NCI-H1694 treated with DMSO at 0.1 percent for 48 hours (cell line): ENCODE data around the gene CASD1.
A peak's percentile ranks its signal among the peaks of the same experiment; 100 is the strongest.

Source experiments
- DNase-seq: peaks from one replicate; lab custom pipeline; 2025; lab: John Stamatoyannopoulos, UW

The CASD1 gene

DNA sequence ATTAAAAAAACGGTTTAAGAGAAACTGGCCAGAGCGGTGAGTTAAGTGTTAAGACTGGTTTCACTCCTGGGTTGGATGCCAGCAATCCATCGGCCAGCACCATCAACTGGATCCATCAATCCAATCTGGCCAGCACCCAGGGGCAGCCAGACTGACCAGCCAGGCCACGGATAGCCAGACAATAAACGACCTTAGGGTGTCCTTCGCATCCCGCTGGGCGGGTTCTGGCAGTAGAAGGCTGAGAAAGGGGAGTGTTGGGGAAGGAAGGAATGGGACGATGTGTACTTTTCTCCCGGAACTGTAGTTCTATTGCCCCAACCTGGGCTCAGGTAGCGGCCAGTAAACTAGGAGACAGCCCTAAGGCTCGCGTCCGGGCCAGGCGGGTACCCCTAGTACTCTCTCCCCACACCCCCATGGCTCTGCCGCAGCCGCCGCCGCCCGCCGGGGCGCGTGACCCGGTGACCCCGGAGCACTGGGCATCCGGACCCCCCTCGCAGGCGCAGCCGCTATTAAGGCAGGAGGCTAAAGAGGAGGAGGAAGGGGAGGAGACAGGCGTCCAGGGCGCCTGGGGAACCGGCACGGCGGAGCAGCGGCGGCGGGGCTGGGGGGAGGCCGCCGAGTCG, at the start of gene CASD1:
Gene CASD1, plus strand, starts transcription at position 546 of the 623 bp plus-strand sequence. CDS start 276 bp downstream, outside the sequence.
- DNase-seq: peak; percentile 28

DNA sequence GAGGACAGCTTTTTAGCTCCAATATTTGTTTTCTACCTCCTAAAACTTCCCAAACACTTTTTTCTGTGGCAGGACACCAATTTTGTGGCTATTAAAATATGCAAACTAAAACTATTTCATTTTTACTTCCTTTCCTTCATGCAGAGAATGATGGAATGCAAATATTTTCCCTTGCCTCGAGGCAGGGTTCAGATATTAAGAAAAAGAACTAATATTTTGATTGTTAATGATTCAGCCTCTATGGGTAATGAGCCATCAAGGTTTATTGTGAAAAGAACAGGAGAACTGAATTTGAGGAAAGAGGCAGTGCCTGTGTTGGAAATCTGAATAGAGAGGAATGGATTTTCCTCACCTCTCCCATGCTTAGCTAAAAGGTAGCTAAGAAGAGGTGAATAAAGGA, 43.1 kb upstream of the CASD1 start:
- no peak for DNase-seq

DNA sequence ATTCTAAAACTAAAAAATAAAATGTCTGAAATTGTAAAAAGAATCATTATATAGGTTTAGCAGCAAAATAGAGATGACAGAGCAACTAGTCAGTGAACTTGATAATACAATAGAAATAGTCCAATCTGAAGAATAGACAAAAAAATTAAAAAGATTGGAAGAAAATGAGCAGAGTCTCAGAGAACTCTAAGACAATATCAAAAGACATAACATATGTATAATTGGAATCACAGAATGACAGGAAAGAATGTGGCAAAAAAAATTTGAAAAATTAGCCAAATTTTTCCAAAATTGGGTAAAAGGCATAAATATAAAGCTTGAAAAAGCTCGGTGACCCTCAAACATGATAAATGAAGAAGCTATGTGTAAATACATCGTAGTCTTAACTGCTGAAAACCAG, 38.0 kb upstream of the CASD1 start:
- DNase-seq: no peak

DNA sequence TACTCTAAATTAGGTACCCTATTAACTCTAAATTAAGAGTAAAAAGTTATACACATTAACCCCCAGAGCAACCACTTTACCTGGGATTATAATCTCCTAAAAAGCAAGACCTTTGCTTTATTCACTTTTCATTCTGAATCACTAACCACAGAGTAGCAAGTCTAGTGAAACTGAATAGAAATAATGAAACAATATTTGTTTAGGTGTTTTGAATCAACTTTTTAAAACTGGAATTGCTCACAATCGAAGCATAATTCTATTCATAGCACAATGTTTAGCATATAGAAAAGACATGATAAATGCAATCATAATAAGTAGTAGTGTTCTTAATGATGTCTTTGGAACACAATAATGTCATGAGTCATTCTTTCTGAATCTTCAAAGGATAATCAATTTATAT, 37.0 kb upstream of the CASD1 start:
- no peak for DNase-seq

DNA sequence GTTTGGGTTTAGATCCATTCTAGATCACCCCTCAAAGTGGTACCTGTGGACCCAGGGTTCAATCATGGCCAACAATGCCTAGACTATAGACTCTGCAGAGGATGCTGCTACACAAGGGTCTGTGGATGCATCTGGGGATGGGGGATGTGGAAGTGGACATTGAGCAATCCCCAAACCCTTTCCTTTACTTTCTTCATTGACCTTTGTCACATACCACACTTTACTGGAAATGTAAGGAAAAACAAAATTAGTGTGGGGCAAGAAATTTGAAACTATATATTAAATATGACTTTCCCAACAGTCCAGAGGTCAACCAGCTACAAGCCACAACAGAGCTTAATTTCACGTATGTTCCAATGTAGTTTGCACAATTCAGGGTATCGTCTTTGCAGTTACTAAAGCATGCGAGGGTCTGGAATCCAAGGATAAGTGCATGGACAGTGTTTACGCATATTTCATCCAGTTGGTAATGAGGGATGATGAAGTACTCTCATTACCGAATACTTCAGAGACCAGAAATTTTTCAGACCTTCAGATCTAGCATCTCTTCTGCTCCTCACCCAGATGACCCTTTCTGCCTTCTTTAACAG, 33.3 kb upstream of the CASD1 start:
- DNase-seq: no peak

DNA sequence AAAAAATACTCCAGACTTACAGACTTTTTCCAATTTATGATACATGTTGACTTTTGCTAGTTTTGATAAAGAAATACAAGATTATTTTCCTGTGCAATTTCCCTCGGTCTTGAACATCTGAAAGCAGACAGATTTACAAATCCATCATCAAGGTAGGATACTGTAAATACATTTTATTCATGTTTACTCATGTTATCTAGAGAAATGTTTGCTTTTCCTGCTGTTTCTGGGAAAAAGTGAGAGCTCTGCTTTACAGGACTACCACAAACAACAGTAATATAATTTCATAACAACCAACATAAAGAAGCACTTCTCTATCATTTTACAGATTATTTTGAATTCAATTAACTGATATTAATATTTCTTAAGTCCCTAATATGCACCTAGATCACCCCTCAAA, 31.7 kb upstream of the CASD1 start:
- DNase-seq: no peak

DNA sequence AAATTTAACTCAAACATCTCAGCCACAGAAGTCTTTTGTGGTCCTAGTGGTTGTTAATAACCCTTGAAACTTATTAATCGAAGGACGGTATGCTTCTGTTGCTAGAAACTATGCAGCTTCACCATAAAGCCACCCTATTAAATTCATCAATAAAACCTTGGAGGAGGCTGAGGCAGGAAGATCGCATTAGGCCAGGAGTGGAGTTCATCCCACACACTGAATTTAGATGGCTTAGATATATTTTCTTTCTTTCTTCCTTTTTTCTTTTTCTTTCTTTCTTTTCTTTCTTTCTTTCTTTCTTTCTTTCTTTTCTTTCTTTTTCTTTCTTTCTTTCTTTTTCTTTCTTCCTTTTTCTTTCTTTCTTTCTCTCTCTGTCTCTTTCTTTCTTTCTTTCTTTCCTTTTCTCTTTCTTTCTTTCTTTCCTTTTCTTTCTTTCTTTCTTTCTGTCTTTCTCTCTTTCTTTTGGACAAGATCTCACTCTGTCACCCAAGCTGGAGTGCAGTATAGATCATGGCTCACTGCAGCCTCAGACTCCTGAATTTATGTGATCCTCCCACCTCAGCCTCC, 30.9 kb upstream of the CASD1 start:
- no peak for DNase-seq

DNA sequence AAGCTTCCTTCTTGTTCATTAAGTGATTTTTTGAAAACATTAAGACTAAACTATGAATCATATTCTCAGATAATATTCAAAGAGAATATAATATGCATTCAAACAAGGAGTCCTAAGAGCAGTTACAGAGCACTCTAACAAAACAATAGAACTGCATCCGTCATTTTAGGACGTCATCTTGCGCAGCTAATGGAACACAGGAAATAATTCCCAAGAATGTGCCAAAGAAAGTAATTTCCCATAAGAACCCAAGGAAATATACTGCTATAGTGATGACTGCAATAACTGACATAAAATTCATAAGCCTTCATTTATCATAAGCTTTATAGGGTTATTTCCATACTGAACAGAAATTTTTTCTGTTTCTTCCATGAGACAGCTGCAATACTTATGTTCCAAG, 28.3 kb upstream of the CASD1 start:
- DNase-seq: no peak

DNA sequence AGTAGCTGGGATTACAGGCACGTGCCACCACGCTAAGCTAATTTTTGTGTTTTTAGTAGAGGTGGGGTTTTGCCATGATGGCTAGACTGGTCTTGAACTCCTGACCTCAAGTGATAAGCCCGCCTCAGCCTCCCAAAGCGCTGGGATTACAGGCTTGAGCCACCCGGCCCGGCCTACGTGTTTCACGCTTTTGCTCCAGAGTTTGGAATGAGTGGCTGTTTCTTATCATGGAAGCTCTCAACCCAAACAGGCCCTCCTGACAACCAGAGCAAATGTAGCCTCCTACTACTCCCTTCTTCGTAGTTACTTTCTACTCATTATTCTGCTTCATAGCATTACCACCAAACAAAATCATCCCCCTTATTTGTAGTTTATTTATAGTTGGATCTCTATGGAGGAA, 26.8 kb upstream of the CASD1 start:
- DNase-seq: no peak

DNA sequence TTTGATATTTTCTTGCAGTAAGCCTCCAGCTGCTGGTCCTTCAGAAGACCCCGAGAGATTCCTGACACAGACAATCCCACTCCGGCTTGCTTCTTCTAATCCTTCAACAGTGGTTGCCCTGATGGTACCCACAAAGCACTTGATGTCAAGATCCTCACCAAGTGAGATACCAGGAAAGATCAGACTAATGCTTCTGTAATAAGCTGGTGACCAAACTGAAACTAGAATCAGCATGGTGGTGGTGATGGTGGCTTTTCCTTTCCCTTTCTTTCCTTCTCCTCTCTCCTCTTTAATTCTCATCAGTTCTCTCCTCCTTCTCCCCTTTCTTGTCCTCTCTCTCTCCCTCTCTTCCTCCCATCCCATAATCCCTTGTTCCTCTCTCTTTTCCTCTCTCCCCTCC, 25.8 kb upstream of the CASD1 start:
- no peak for DNase-seq

DNA sequence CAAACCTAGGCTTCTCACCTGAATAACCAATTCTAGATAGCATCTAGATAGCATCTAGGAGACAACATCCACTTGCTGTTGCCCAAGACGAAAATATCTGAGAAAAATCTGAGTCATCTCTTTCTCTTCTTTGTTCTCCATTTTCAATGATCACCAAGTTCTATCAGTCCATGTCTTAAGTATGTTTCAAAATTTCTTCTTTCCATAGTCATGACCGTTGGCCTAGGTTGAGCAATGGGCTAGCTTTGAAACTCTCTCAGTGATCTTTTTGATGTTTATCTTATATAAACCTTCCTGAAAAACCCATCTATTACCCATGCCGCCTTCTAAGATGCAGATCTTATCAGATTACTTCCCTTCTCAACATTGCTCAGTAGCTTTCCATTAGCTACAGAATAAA, 23.4 kb upstream of the CASD1 start:
- no peak for DNase-seq

DNA sequence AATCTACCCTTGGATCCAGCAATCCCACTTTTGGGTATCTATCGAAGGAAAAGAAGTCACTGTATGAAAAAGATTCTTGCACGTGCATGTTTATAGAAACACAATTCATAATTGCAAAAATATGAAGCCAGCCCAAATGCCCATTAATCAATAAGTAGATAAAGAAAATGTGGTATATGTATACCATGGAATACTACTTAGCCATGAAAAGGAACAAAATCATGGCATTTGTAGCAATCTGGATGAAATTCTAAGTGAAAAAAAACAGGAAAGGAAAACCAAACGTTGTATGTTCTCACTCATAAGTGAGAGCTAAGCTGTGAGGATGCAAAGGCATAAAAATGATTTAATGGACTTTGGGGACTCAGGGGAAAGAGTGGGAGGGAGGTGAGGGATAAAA, 18.2 kb upstream of the CASD1 start:
- no peak for DNase-seq

DNA sequence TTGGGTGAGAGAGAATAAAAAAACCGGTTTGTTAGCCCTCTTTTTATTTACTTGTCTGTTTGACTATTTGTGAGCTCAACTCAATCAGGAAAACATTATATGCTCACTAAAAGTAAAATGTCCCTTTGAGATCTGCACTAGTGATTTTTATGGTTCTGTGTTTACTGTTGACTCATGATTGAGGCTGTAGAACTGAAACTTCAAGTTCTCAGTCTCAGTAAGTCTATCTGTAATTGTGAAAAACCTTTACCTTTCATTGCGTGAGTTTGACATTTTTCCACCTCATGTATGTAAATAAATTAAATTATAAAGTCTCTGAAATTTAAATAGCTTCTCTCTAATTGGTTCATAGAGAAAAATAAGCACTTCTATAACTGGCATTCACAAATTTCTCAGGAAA, 17.0 kb upstream of the CASD1 start:
- no peak for DNase-seq

DNA sequence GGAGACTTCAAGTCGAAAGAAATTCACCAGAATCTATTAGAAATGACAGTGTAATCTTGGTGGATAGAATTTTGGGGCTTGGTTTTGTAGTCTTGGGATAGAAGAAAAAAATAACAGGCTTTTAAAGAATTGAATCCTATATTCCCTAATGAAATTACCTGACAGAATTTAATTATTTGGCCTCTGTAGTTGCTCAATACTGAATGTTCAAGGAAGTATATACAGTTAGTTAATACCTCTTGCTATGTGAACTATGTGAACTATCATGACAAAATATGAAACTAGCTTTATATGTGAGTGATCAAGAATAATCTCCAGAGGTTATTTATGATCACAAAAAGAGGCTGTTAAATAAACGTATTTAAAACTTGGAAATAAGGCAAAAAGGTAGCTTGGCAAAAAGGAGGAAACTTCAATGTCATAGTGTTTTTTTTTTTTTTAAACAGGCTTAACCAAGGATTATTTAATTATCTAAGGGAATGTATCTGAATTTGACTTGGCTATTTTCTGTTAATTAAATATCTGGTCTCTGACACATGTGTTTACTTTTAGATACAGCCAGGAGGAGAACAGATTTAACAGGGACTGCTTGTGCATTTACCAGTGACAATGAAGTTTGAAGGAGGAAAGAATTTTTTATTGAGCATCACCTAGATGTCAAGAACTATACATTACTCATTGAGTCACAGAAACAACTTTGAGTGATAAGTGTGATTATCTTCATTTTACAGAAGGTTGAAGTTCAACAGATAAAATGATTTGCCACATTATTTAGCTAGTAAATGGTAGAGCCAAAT, 11.5 kb upstream of the CASD1 start:
- no peak for DNase-seq

DNA sequence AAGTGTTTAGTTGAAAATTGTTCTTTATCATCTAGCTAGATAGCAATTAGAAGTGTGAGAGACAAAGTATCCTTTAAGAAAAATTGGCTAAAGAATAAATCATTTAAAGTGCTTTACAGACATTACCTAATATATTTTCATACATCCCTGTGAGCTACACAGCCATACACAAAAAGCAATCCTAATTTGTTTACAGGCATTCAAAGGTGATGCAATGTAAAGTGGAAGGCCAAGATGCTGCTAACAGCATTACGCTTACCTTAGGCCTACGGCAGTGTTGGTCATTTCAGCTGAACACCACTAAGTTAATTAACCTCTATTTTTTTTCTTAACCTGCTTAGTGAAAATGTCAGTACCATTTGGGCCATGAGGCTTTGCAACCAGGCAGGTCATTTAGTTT, 10.7 kb upstream of the CASD1 start:
- no peak for DNase-seq

DNA sequence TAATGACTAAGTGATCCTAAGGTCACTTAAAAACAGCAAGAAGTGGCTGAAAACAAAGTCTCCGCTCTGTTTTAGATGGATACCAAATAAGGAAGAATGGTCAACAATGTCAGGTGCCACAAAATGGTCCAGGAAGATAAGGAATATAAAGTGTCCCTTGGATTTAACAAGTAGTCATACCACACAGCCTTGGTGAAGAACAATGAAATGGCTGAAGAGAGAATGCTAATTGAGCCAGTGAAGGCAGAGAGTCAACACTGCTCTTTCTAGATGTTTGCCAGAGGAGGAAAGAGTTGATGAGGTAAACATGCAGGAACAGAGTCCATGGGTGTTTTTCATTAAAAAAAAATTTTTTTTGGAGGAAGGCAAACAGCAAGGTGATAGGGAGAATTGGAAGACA, 2.1 kb upstream of the CASD1 start:
- no peak for DNase-seq

DNA sequence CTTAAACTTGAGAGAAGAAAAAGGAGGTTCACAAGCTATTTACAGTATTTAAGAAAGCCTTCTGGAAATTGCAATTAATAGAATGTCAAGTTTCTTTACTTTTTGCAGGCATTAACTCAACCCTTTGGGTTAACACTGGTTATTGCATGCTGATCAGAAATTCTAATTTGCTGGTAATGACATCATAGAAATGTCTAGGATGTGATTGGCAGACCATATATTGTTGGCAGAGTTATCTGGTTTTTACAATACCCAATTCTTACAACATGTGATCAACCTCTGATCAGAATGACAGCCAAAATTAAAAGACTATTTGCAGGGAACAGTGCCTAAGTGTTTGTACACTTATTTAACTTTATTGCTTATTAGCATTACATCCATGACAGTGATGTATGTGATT, 1.6 kb upstream of the CASD1 start:
- DNase-seq: no peak

DNA sequence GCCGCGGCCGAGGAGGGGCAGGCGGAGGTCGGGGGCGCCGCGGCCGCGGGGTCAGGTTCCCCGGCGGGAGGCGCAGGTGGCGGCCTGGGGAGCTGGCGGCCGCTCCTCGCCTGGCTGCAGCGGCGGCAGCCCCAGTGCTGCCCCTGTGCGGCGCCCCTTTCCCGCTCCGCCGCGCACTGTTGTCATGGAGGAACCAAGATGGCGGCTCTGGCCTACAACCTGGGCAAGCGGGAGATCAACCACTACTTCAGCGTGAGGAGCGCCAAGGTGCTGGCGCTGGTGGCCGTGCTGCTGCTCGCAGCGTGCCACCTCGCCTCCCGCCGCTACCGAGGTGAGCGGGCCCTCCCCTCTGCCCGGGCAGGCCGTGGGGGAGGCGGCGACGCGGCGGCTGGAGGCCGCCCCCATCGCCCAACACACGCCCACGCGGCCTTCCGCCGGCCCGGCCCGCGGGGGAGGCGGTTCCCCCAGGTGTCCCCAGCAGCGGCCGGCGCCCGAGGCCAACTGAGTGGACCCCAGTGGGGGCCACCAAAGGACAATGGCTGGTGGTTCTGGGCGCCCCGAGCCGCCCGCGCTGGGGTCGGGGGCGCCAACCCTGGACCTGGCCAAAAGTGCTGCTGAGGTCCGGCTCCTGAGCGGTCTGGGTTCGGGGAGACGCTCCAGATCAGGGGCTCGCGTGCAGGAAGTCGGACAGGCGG, 425 bp downstream of the CASD1 start:
- DNase-seq: peak; percentile 29

DNA sequence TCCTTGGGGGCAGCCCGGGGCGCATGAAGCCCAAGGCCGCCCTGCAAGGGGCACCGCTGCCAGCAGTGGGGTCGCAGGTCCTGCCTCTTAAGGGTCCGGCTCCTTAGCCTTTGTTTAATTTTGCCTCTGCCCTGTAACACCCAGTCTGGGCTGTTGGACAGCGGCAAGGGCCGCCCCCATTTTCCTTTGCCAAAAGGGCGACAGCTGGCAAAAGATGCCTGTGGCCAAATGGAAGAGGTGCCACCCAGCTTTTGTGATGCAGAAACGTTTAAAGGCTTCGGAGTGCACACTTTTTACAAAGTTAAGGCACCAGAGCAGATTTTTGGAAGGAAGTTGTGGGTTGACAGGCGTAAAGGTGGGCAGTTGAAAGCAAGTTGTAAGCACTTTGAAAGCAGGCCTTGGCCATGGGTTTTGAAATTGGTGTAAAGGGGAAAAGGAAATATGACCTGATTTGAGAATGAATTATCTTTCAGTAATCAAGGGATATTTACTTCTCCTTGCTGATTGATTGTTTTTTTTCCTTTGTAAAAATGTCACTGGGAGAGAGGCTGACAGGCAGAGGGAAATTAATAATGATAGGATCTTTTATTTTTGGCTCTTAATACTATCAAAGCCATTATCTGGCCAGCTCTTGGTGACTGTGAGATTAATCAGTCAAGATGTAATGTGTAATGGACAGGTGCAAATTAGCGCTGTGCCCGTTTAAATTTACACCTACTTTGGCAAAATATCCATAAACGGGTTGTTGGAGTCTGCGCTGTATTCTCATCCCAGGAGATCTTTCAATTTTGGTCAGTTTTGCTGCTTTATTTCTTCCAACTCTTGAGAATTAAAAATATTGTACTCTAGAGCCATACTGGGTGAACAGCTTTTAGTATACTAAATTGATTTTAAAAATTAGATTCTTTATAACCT, 1.2 kb downstream of the CASD1 start:
- DNase-seq: peak; percentile 49

DNA sequence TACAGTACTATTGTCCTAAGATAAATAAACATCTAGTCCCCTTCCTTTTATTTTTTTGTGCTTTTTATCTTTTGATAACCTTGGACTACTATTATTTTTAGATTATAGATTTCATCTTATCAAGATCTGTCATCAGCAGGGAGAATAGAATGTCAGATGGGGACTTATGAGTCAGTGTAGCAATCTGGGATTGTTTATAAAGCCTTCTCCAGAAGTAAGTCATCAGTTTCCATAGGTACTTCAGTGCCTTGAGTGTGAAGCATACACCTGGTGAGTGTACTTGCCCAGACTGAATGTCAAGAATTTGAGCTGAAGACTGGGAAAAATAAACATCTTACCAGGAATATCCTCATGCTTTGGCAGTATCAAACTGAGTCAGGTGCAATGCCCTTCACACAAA, 2.1 kb downstream of the CASD1 start:
- no peak for DNase-seq

DNA sequence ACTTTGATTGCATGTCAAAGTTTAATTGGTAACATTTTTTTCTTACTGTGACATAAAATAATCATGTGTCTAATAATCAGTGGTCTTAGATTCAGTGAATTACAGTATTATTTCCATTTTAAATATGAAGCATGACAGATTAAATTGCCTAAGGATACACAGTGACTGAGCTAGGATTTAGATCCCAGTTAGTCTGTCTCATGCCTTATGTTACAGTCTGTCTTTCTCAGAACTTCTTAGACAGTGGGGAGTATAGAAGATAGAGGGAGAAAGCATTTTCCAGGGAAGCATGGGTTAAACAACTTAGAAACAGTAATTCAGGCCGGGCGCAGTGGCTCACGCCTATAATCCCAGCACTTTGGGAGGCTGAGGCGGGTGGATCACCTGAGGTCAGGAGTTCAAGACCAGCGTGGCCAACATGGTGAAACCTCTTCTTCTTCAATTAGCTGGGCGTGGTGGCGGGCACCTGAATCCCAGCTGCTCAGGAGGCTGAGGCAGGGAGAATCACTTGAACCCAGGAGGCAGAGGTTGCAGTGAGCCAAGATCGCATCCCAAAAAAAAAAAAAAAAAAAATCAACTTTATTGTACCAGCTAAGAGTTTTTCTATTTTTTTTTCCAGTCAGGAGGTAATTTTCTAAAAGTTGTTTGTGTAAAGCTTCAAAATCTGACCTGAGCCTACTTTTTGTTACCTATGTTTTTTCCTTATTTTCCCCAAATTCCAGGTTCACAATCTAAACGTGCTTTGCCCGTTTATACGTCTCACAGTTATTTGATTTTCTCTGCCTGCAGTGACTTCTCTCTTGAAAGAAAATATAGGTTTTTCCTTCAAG, 3.3 kb downstream of the CASD1 start:
- no peak for DNase-seq
